ENCODE results near the gene SMCO4.

SMCO4 gene

DNA sequence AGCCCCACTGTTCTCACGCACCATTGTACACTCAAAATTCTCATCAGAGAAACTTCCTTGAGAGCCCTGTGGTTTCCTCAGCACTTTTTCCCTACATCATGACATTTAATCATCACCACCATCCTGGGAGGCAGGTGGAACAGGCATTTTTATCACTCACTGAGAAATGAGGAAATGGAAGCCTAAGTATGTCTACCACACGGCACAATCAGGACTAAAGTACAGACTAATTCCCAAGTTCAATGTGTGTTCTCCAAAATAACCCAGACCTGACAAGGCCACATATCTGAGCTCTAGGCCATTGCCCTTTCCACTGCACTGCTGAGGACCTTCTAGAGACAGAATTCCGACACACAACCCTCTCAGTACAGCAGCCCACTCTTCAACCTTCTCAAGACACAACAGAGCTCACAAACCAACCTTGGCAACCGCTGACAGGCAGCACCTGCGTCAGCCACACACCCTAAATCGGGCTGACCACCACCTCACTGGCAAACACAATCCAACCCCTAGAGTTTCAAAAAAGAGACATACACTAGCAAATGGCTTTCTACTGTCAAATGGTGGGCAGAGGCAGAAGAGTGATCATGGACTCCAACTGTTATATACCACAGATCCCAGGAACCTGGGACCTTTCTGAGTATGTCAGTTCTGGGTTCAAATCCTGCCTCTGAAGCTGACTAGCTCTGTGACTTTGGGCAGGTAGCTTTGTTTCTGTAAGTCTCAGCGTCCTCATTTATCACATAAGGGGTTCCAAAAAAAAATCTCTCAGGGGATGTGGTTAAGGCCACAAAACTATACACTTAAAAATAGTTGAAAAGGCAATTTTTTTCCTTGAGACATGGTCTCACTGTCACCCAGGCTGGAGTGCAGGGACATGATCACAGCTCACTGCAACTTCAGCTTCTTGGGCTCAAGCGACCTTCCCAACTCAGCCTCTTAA is 16.3 kb downstream of the SMCO4 start:
- DNase-seq, result no peak

DNA sequence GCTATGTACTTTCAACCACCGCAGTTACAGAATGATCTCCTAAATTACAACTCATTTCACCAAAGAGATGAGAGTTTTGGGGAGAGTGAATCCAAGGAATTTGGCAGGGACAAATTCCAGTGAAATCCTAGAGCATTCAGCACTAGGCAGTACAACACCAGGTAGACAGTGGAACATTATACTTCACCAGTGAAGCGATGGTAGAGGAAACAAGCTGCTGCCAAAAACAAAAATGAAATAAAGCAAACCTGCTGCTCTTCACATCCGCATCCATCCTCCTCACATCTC is 16.9 kb downstream of the SMCO4 start:
- DNase-seq, result no peak

DNA sequence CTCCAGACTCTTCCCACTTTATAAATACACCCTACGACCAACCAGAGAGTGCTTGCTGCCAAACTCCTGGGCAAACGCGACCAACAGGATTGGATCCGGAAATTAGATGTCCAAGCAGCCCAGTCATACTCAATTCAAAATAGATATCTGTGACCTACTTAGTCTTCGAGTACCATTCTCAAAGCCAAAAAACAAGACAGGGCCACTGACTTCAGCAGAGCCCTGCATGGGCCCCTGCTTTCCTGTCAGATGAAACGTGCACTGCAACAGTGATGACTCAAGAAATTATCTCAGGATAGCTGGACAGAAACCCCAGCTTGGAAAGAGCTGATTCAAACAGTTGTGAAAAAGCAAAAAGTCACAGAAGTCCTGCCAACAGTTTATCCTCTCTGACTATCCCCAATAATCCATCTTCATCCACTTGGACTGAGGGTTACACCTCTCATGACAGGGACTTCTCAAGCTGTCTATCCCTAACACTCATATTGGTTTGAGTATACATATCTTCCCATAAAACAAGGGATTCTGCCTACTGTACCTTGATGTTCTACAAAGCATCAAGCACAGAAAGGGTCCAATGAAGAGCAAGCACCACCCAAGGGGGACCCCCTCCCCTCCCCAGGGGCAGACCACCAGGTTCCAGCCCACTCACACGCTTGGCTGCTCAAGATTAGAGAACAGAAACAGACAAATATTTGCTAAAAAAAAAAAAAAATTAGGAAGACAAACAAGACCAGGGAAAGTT is 17.4 kb downstream of the SMCO4 start:
- no peak for DNase-seq

DNA sequence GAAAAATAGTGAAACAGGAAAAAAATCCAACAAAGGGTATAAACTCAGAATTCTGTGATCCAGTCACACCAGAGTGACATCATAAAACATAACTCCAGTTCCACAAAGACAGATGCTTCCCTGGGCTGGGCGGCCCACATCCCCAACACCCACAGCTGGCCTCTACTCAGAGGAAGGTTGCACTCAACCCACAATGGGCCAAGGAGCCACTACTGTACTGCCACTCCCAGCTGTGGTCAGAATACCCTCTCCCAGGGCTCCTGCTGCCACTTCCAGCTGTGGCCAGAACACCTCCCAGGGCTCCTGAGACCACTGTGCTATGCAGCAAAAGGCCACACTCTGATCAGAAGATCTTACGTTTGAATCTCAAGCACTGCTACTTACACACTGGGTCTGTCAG is 18.3 kb downstream of the SMCO4 start:
- DNase-seq, result no peak

DNA sequence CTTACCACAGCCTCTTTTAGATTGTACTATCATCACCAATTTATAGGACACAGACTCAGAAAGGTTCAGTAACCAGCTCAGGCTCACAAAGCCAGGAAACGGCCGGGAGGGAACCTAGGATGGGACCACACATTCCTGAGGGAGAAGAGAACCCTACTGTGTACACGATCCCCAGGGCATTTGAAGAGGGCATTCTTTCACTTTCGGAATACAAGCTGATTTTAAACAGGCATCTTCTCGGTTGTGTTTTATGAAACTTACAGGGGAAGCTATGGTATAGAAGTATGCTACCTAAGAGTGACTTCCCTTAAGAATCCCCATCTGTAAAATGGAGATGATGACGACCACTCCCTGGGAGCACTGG is 19.0 kb downstream of the SMCO4 start:
- DNase-seq, result no peak

DNA sequence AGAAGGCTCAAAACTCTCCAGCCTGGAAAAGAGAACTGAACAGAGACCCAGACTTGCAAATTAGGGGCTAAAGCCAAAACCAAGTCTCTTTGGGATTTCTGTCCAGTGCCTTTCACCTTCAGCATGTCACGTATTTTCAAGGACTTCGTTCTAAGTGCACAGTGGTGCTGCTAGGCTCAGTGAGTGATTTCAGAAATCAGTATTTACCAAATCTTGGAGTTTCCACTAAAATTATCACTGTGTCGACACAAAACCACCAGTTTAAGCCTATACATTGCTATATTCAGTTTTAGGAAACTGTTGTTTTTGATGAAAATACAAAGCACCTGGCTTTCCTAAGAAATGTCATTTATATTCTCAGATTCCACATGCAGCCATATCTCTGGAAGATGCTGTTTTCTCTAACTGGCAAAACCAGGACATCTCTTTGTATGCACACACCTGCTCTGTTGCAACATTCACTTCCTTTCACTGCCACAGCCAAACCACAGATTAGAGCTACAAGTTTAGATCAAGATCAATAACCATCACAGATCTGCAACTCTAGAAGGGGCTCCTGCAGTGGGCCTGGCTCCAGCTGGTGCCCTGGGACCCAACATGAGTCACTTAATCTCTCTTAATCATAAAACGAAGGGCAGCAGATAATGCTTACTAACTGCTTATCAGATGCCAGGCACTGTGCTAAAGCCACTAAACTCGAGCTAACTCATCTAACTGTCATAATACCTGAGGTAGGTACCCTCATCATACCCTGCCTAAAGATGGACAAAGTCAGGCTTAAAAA is 22.3 kb downstream of the SMCO4 start:
- no peak for DNase-seq

DNA sequence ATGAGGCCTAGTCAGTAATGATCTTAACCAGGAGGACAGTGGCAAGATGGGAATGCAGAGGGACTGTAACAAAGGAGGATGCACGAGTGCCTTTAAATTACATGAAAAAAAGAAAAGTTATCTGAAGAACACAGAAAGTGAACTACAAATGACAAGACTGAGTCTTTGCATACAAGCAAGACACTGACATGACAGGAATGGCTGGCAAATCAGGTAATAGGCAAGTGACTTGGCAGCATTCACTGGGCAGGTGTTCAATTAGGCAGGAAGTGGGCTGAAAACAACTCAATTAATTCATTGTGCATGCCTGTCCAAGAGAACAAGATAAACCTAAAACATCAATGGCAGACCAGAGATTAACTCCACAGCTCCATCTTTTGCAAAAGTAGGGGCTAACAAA is 24.0 kb downstream of the SMCO4 start:
- DNase-seq, result no peak

DNA sequence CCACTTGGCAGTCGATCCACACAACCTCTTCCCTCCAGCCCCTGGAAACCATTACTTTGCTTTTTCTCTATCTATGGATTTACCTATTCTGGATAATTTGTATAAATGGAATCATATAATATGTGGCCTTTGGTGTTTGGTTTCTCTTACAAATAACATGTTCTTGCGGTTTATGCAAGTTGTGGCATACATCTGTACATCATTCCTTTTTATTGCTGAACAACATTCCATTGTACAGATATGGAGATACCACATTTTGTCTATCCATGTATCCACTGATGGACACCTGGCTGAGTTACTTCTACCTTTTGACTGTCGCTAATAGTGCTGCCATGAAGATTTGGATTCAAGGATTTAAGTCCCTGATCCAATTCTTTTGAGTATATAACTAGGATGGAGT is 25.1 kb downstream of the SMCO4 start:
- no peak for DNase-seq

DNA sequence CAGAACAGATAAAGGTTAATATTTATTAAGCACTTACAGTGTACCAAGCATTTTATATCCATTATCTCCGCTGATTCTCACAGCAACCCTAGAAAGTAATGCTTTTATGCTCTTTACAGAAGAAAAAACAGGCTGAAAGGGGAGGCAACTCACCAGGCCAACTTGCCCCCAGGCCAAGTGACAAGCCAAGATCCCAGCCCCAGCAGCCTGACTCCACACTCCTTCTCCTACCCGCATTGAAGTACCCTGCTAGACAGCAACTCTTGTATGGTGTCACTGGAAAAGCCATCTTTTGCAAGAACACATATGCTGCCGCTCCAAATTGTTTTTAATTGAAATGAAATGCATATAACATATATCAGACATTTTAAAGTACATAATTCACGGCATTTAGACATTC is 25.6 kb downstream of the SMCO4 start:
- DNase-seq, result no peak

DNA sequence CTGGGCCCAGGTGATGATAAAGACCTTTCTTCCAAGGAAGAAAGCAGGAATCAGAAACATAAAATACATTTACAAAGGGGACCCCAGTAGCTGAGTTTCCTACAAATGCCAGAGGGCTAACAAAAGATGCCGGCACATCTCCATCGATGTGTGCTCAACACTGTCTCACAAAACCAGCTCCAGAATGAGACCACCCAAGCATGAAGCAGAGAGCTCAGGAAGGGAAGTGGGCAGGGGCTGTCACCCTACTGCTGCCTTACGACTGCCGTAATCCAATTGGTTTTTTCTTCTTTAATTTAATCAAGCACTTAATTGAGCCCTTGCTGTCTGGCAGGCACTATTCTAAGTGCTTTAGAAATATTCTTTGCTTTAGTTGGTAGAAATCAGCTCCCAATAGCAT is 26.1 kb downstream of the SMCO4 start:
- DNase-seq, result no peak

DNA sequence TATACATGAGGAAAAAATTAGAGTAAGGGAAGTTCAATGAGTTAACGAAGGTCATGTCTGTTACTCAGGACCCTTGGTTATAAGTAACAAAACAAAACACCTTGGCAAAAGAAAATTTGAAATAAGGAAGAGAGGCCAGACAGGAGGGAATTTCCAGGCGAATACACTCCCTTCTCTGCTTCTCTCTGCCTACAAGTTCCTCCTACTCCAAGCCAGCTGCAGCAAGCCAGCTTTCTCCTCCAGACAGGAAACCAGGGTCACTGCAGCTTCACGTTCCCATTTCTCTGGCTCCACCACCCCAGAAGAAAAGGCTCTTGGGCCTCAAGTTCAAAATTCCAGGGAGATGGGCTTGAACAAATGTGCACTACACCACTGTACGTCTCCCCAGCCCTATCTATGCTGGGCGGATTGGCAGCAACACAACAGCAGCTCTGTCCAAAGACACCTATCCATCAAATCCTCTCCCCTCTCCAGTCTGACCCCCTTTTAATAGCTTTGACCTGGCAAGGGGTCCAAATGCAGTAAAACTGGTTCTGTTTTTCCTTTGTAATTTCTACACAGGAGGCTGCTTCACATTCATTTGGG is 27.7 kb downstream of the SMCO4 start:
- DNase-seq, result no peak

DNA sequence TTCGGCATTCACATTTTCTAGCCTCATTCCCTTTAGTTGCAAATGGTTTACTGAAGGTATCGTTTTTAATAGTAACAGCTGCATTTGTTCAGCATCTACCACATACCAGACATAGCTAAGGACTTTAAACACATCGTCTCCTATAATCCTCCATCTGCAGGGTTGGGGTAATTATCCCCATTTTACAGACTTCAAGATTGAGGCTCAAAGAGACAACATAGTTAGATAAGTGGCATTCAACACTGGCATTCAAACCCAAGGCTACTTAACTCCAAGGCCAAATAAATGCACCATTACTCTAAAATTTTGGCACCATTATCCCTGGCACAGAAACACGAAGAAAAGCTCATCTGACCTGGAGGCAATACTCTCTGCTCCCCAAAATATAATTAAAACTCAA is 28.5 kb downstream of the SMCO4 start:
- no peak for DNase-seq

DNA sequence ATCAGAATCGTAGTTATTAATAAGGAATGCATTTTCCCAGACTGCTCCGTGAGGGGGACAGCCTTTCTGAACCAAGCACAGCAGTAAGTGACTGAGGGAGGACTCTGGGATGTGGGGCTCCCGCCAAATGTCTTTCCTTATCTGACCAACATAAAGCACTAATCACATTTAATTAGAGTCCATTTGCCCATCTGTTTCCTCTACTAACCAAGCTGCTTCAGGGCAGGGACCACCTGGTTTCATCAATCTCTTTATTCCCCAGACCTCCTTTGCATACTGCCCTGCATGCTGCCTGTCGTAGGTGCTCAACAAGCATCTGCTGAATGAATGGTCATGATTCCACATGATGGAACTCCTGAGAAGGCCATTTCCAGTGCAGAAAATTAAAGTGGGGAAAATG is 29.4 kb downstream of the SMCO4 start:
- DNase-seq, result no peak

DNA sequence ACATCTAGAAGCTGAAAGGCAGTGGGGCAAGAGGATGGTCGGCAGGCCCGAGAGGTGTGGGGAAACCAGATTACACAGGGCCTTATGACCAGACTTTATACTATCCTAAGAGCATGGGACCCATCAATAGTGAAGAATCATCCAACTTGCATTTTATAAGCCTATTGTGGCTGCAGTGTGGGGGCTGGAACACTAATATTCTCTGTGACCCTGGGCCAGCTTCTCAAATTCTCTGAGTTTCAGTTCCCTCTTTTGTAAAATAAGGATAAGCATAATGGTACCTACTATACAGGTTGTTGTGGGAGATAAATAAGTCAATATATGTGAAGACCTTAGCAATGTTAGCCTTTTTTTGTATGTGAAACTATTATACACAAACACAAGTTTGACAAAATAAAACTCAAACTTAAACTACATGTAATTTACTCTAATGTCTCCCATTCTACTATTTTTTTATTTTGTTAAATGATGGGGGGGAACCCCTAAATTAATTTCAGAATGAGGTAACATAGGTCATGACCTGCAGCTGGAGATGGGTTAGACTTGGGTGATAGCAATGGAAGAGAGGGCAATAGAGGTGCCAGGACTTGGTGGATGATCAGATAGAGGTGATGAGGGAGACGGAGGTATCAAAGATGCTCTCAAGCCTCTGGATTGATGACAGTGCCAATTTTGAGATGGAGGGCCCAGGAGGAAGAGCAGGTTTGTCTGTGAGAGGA is 30.1 kb downstream of the SMCO4 start:
- no peak for DNase-seq

DNA sequence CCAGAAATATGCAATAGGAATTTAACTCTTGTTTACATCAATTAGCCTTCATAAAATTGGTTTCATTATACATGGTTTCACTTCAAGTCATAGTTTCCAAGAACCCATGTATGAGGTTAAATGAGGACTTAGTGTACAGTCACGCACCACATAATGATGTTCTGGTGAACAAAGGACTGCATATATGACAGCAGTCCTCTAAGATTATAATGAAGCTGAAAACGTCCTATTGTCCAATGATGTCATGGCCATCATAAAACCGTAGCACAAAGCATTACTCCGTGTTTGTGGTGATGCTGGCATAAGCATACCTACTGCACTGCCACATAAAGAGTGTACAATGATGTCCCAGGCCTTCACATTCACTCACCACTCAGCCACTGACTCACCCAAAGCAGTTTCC is 31.1 kb downstream of the SMCO4 start:
- DNase-seq, result no peak

DNA sequence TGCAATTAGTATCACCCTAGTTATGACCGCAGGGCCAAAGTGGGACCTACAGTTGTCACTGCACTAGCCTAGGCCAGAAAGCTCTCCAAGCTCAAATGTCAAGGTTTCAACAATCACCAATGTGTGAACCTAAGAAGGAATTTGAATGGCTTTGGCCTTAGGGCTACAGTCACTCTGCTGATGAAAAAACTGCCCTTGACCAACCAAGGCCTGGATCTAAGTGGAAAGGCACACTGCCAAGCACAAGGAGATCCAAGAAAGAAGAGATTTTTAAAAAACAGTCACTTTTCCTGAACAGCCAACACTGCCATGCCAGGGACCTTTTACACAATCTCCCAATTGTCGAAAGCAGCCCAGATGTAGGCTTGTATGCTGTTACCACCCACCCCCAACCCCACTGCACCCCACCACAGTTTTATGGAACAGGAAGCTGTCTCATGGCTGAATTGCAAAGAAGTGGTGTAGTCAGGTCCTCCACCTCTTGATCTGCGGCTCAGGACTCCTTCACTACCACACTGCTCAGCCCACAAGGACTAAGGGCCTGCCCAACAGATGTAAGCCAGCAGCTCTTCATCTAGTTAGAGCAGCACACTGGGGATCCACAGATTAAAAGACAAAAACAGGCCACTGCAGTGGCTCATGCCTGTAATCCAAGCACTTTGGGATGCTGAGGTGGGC is 32.9 kb downstream of the SMCO4 start:
- no peak for DNase-seq

DNA sequence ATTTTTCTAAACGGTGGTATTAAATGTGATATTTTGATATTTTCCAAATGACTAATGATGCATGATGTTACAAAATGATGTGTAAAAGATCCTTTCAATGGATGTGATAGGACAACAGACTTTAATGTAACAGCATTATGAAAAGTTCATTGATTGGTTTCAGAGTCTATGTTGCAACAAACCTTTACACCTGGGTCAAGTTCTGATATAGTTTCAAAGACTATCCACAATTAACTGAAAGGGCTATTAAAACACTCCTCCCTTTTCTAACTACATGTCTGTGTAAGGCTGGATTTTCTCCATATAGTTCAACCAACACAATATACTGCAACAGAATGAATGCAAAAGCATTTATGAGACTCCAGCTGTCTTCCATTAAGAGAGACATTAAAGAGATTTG is 35.7 kb downstream of the SMCO4 start:
- no peak for DNase-seq

DNA sequence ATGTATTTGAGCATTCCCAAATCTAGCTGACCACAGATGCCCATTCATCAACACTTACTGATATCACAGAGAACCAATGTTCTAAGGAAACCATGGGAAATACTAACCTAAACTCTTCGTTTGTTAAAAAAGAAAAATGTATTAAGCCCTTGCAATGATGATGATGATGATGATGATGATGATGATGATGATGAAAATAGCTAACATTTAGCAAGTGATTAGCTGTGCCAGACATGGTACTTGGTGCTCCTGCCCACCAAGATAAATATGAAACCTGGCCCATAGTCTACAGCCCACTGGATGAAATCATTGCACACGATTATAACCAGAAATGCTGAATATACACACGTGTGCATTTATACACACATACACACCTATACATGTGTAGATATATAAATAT is 37.5 kb downstream of the SMCO4 start:
- DNase-seq, result no peak

DNA sequence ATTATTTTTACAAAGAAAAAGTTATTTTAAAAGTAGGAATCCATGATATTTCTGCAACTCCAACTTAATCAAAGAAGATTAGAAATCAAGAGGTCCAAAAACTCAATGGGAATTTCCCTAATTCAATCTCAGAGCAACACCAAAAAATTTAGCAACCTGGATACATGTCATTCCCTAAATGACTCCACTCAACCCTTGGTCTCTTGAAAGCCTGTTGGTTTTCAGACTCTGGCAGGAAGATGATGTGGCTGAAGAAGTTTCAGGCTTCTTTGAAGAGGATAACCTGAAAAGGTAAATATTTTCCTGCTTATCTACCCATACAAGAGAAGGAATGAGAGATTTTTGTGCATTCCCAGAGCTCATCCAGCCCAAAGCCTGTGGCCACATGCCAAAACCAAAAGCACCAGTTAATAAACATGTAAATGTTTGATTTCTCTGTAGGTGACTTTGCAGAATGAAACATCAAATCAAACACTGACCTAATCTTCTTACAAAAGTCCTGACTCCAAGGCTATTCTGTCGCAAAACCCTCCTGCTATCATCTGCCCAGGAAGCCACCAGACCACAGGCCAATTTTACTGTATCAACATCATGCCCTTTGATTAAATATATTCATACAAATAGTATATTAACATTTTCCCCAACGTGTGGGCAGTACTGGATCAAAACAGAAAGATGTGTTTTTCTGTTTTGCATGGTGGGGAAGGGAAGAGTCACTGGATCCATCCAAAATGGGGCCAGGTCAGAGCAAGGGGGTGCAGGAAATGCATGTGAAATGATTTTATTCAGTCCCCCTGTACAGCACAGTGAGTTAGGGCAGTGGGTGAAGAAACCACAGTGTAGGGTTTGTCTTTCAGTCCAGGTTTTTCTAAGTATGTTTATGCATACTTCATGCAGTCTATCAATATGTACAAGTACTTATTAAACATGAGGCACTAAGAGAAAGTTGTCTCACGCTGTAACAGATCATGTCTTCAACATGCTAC is 38.8 kb downstream of the SMCO4 start:
- DNase-seq, result no peak

DNA sequence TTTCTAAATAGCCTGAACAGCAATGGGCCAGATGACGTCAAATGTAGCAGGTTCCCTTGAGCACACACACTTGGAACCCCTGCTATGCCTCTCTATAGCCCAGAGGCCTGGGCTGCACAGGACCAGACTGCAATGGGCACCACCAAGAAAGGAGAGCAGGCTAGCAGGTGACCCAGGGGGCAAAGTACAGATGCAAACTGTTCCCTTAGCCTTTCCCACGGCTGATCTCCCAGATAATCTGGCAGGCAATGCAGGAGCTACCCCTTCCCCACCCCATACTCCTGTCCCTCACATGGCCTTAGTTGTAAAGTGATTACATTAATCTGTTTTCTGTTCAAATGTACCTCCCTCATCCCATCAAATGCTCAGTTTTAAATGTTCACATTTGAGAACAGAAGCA is 41.3 kb downstream of the SMCO4 start:
- DNase-seq, result no peak

DNA sequence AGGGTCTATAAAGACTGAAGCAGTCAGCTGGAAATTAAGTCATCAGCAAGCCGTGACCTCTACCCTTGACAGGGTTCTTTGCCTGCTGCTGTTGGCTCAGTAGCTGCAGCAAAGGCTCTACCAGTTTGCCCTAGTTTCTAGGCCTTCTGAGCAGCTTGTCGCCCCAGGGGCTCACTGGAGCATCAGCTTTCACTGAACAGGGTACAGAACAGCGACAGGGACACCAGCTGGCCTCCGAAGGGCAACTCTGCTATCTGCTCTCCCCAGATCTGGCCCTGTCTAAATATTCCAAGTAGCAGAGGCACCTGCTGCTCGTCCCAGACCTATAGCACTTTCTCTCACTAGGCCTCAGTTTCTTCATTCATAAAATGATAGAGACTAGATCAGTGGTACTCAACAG is 42.4 kb downstream of the SMCO4 start:
- DNase-seq, result no peak
